ENCODE data around the gene GNAT1.
"Not testable (repeated sequence)": the region's sequence is repeated elsewhere in the genome, so short reads cannot be mapped to it uniquely, and the experiment has no call there.

GNAT1 gene

GRCh38 chr3:50202353-50203112 lies 11.1 kb downstream of the GNAT1 start:
- no peak for DNase-seq (ENCODE audit: low read depth in 2 of 2)

GRCh38 chr3:50203113-50203808 lies 11.9 kb downstream of the GNAT1 start:
- DNase-seq (ENCODE audit: low read depth in 2 of 2), result no peak

GRCh38 chr3:50203809-50204803 lies 12.7 kb downstream of the GNAT1 start:
- DNase-seq (ENCODE audit: low read depth in 2 of 2), result no peak

GRCh38 chr3:50204804-50205412 lies 13.5 kb downstream of the GNAT1 start, which contains the start of gene SLC38A3:
TSS of gene SLC38A3 (plus strand) at chr3:50205271. CDS start at chr3:50214200, 8,929 bp downstream.
- DNase-seq (ENCODE audit: low read depth in 2 of 2), result no peak

- peak in 1 of 2 donors; percentile 35 for DNase-seq (ENCODE audit: low read depth in 2 of 2)
Measured at GRCh38 chr3:50205413-50206276, 14.2 kb downstream of the GNAT1 start.

- no peak for DNase-seq (ENCODE audit: low read depth in 2 of 2)
Measured at GRCh38 chr3:50207359-50208042, 16.1 kb downstream of the GNAT1 start.

- DNase-seq (ENCODE audit: low read depth in 2 of 2), result no peak
Measured at GRCh38 chr3:50208677-50209344, 17.4 kb downstream of the GNAT1 start.

GRCh38 chr3:50210176-50210509 lies 18.7 kb downstream of the GNAT1 start:
- DNase-seq (ENCODE audit: low read depth in 2 of 2), result no peak

GRCh38 chr3:50210510-50211367 lies 19.3 kb downstream of the GNAT1 start:
- DNase-seq (ENCODE audit: low read depth in 2 of 2), result no peak

- DNase-seq (ENCODE audit: low read depth in 2 of 2), result not testable (repeated sequence)
Measured at GRCh38 chr3:50211368-50211717, 19.9 kb downstream of the GNAT1 start.

- no peak for DNase-seq (ENCODE audit: low read depth in 2 of 2)
Measured at GRCh38 chr3:50211930-50212329, 20.5 kb downstream of the GNAT1 start.

GRCh38 chr3:50212502-50212901 lies 21.1 kb downstream of the GNAT1 start:
- no peak for DNase-seq (ENCODE audit: low read depth in 2 of 2)

GRCh38 chr3:50212971-50213370 lies 21.6 kb downstream of the GNAT1 start:
- no peak for DNase-seq (ENCODE audit: low read depth in 2 of 2)

GRCh38 chr3:50213373-50213772 lies 22.0 kb downstream of the GNAT1 start:
- no peak for DNase-seq (ENCODE audit: low read depth in 2 of 2)

GRCh38 chr3:50214824-50215223 lies 23.4 kb downstream of the GNAT1 start:
- no peak for DNase-seq (ENCODE audit: low read depth in 2 of 2)

GRCh38 chr3:50215529-50215928 lies 24.1 kb downstream of the GNAT1 start:
- no peak for DNase-seq (ENCODE audit: low read depth in 2 of 2)

GRCh38 chr3:50217681-50218080 lies 26.3 kb downstream of the GNAT1 start:
- no peak for DNase-seq (ENCODE audit: low read depth in 2 of 2)

GRCh38 chr3:50218448-50218847 lies 27.0 kb downstream of the GNAT1 start:
- DNase-seq (ENCODE audit: low read depth in 2 of 2), result no peak

GRCh38 chr3:50219285-50219684 lies 27.9 kb downstream of the GNAT1 start:
- DNase-seq (ENCODE audit: low read depth in 2 of 2), result no peak
